Measurements from ENCODE around the gene FCER2. TPM values are rescaled to one million over a fixed set of nuclear protein-coding genes. Genes with fewer than 3 reads are reported as not detected.

The FCER2 gene
- total and polyA plus RNA-seq, 2 of the 13 experiments (the other 11 are each of a cell fraction or from before 2014, with no cell fraction given): not detected

- 21% methylated on average over 4 of the region's 4 CpGs for WGBS (ENCODE audit: low lambda C conversion rate)
- intact Hi-C loops (cut with micrococcal nuclease; ENCODE audit: unreplicated experiment): no loop called here
- H3K4me2 ChIP-seq (ENCODE audit: low read depth, low read length): no peak overlapping the region
- H3K4me1 ChIP-seq (ENCODE audit: insufficient read depth, low read length): no peaks in the 10 kb centered on the region
- no peak overlapping the region for H2AFZ ChIP-seq (ENCODE audit: low read length)
- BruUV-seq (replicated peaks): no TSS peak
- no peaks in the 10 kb centered on the region for H3K36me3 ChIP-seq (replicated peaks in 1 of 2; ENCODE audit: control insufficient read depth in 1 of 2, insufficient read depth in 2 of 2, low read length in 2 of 2)
- in situ Hi-C loops (cut with HindIII; ENCODE audit: extremely low pct_ligation_motif_present, low pct_unique_long_range_greater_than_20kb): no loop called here
- FAIRE-seq (no peak), DNase-seq (ENCODE audit: low spot score) (no peak), ATAC-seq (no peak)
- peaks cover 0 to 14% of the 10 kb centered on the region in 2 experiments; a peak in 2 of 5 replicates for H3K27me3 ChIP-seq (ENCODE audit: control insufficient read depth in 1 of 2, insufficient read depth in 2 of 2, low read length in 2 of 2)
- TF ChIP-seq JUND (CRISPR knock-in tag; IDR thresholded peaks at IDR 0.05) (no peak), ZNF335 (CRISPR knock-in tag; IDR thresholded peaks at IDR 0.05) (no peak), TEAD2 (CRISPR knock-in tag; IDR thresholded peaks at IDR 0.05) (no peak), E2F5 (CRISPR knock-in tag; conservative IDR thresholded peaks at IDR 0.05) (no peak), ZNF670 (CRISPR knock-in tag; IDR thresholded peaks at IDR 0.05; ENCODE audit: borderline replicate concordance) (no peak)
- TF ChIP-seq, protein P1, sequence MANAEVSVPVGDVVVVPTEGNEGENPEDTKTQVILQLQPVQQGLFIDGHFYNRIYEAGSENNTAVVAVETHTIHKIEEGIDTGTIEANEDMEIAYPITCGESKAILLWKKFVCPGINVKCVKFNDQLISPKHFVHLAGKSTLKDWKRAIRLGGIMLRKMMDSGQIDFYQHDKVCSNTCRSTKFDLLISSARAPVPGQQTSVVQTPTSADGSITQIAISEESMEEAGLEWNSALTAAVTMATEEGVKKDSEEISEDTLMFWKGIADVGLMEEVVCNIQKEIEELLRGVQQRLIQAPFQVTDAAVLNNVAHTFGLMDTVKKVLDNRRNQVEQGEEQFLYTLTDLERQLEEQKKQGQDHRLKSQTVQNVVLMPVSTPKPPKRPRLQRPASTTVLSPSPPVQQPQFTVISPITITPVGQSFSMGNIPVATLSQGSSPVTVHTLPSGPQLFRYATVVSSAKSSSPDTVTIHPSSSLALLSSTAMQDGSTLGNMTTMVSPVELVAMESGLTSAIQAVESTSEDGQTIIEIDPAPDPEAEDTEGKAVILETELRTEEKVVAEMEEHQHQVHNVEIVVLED (CRISPR knock-in tag; IDR thresholded peaks at IDR 0.05; ENCODE audit: borderline replicate concordance): no peak
- TF ChIP-seq, protein P2, sequence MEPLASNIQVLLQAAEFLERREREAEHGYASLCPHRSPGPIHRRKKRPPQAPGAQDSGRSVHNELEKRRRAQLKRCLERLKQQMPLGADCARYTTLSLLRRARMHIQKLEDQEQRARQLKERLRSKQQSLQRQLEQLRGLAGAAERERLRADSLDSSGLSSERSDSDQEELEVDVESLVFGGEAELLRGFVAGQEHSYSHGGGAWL (CRISPR knock-in tag; IDR thresholded peaks at IDR 0.05): no peak
- no peak overlapping the region for H3K9ac ChIP-seq (ENCODE audit: insufficient read depth, low read depth, low read length)
- ChIA-PET POLR2A (no interaction called here), CTCF (ENCODE audit: low intra/inter-chr PET ratio, low total read pairs) (no interaction called here)
- H3K9me3 ChIP-seq (ENCODE audit: low read length): no peaks in the 10 kb centered on the region
- no peak overlapping the region for H3K27ac ChIP-seq (ENCODE audit: extremely low read length, insufficient read depth, low read length)
- H4K20me1 ChIP-seq (ENCODE audit: insufficient read depth, low read length): no peaks in the 10 kb centered on the region
- no peaks in the 10 kb centered on the region for H3K79me2 ChIP-seq (ENCODE audit: insufficient read depth, low read length)
- no peak overlapping the region for H3K4me3 ChIP-seq (replicated peaks in 1 of 3; ENCODE audit: insufficient read depth in 1 of 3, low read depth in 2 of 3, low read length in 3 of 3)
These were observed 36.9 kb downstream of the FCER2 start for GRCh38 chr19:7665076-7665475.
